Activated CD4-positive, alpha-beta T cell treated with anti-CD3 and anti-CD28 coated beads, Interleukin-2, amount 50 U/mL, for 1 hour (primary cell): ENCODE data around the gene KRTAP1-4.
"Not testable (repeated sequence)": the region's sequence is repeated elsewhere in the genome, so short reads cannot be mapped to it uniquely, and the experiment has no call there.

Experiments used
- DNase-seq: peaks from one replicate; pipeline ENCODE4 v3.0.0-alpha.2; 2020

Gene KRTAP1-4

GRCh38 chr17:41002814-41003213 lies 27.2 kb downstream of the KRTAP1-4 start:
- DNase-seq, result no peak

GRCh38 chr17:41001795-41002194 lies 28.2 kb downstream of the KRTAP1-4 start:
- DNase-seq, result no peak

GRCh38 chr17:40999563-40999962 lies 30.4 kb downstream of the KRTAP1-4 start, which contains the start of gene KRTAP3-2:
Gene KRTAP3-2, minus strand, starts transcription at chr17:40999906. Its CDS starts 53 bp downstream, at chr17:40999853.
- not testable (repeated sequence) for DNase-seq

GRCh38 chr17:40997361-40997760 lies 32.6 kb downstream of the KRTAP1-4 start:
- DNase-seq, result no peak

- DNase-seq, result no peak
These were observed 33.2 kb downstream of the KRTAP1-4 start for GRCh38 chr17:40996829-40997228.

GRCh38 chr17:40995116-40995515 lies 34.9 kb downstream of the KRTAP1-4 start:
- no peak for DNase-seq

GRCh38 chr17:40993839-40994238 lies 36.2 kb downstream of the KRTAP1-4 start, which contains the start of gene KRTAP3-3:
Gene KRTAP3-3, minus strand, starts transcription at chr17:40994164. Its CDS starts 67 bp downstream, at chr17:40994097.
- DNase-seq, result no peak

GRCh38 chr17:40993084-40993483 lies 36.9 kb downstream of the KRTAP1-4 start:
- DNase-seq, result no peak

- no peak for DNase-seq
These were observed 37.3 kb downstream of the KRTAP1-4 start for GRCh38 chr17:40992666-40993065.

- no peak for DNase-seq
These were observed 43.1 kb downstream of the KRTAP1-4 start for GRCh38 chr17:40986920-40987319.

GRCh38 chr17:40984226-40984625 lies 45.8 kb downstream of the KRTAP1-4 start, which contains the start of gene KRT40:
Gene KRT40, minus strand, starts transcription at chr17:40984326. Its CDS starts 53 bp downstream, at chr17:40984273.
- DNase-seq, result no peak

- DNase-seq, result no peak
These were observed 48.9 kb downstream of the KRTAP1-4 start for GRCh38 chr17:40981115-40981514.

GRCh38 chr17:40980596-40980995 lies 49.4 kb downstream of the KRTAP1-4 start:
- no peak for DNase-seq

GRCh38 chr17:40980117-40980516 lies 49.9 kb downstream of the KRTAP1-4 start:
- no peak for DNase-seq
